B cell (primary cell): Measurements from ENCODE around the gene GPRIN2.

Experiments
- EZH2 ChIP-seq: IDR thresholded peaks from 2 replicates; pipeline ENCODE4 v1.6.1; 2012; ENCODE audit warnings: borderline replicate concordance, low read depth, mild to moderate bottlenecking, moderate library complexity, low read length; ENCODE audit not compliant: insufficient read depth, poor library complexity, severe bottlenecking
- TF ChIP-seq, protein P1 (sequence below): fragments of 200-600 bp; IDR thresholded peaks from one replicate; pipeline ENCODE4 v1.8.0; 2022; ENCODE audit warnings: antibody characterized with exemption, mild to moderate bottlenecking

DNA sequence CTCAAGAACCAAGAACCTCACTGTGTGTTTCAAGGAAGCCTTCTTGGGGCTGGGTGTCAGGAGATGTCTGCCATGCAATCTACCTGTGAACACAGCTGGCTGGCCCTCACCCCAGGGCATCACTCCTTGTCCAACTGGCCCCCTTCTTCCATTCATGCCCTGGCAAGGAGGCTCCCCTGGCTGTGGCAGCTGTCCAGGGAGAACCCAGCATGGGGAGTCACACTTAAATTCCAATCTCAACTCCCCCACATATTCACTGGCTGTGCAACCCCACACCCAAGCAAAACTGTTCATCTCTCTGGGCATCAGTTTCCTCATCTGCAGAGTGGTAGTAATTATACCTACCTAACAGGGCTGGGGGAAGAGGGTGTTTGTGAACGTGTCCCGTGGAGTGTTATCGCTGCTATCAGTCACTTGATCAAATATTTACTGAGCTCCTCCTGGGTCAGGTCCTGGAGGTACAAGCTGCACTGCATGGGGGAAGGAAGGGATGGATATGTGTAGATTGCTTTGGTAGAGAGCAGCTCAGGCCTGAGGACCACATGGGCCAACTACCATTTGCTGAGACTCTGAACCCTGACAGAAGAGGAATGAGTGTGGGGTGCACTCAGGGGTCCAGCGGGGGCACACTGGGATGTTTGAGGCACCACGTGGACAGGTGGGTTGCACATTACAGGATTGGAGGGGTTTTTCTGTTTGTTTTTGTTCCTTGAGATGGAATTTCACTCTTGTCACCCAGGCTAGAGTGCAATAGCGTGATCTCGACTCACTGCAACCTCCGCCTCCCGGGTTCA, 2.1 kb upstream of the GPRIN2 start:
- TF ChIP-seq, protein P1, sequence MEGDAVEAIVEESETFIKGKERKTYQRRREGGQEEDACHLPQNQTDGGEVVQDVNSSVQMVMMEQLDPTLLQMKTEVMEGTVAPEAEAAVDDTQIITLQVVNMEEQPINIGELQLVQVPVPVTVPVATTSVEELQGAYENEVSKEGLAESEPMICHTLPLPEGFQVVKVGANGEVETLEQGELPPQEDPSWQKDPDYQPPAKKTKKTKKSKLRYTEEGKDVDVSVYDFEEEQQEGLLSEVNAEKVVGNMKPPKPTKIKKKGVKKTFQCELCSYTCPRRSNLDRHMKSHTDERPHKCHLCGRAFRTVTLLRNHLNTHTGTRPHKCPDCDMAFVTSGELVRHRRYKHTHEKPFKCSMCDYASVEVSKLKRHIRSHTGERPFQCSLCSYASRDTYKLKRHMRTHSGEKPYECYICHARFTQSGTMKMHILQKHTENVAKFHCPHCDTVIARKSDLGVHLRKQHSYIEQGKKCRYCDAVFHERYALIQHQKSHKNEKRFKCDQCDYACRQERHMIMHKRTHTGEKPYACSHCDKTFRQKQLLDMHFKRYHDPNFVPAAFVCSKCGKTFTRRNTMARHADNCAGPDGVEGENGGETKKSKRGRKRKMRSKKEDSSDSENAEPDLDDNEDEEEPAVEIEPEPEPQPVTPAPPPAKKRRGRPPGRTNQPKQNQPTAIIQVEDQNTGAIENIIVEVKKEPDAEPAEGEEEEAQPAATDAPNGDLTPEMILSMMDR: no peak
- TF ChIP-seq EZH2: no peak
